NCI-H345 treated with DMSO at 0.1 percent for 48 hours (cell line): Measurements from ENCODE around the gene USF1.

Experiments used
- DNase-seq: peaks from one replicate; lab custom pipeline; 2025; ENCODE audit not compliant: unreplicated experiment; lab: John Stamatoyannopoulos, UW

The USF1 gene

GRCh38 chr1:161045736-161046604, at the start of gene USF1:
Gene USF1 (minus strand): TSS chr1:161045977. CDS start chr1:161043275, 2,702 bp downstream.
- peak; percentile 94 for DNase-seq

GRCh38 chr1:161095230-161095629, 49.5 kb upstream of the USF1 start:
- no peak for DNase-seq

GRCh38 chr1:161094481-161094880, 48.7 kb upstream of the USF1 start:
- DNase-seq: no peak

- no peak for DNase-seq
Observed at GRCh38 chr1:161092621-161093028, 46.8 kb upstream of the USF1 start.

- no peak for DNase-seq
Observed at GRCh38 chr1:161091796-161092507, 46.2 kb upstream of the USF1 start.

GRCh38 chr1:161091093-161091492, 45.3 kb upstream of the USF1 start:
- no peak for DNase-seq

- DNase-seq: no peak
Observed at GRCh38 chr1:161090617-161091016, 44.8 kb upstream of the USF1 start.

GRCh38 chr1:161089938-161090337, 44.2 kb upstream of the USF1 start:
- no peak for DNase-seq

GRCh38 chr1:161089251-161089924, 43.6 kb upstream of the USF1 start, which contains the start of gene NECTIN4:
Gene NECTIN4 (minus strand): TSS chr1:161089558. CDS start chr1:161089296, 262 bp downstream.
- no peak for DNase-seq

GRCh38 chr1:161088587-161089110, 42.9 kb upstream of the USF1 start:
- no peak for DNase-seq

- no peak for DNase-seq
Observed at GRCh38 chr1:161086457-161086856, 40.7 kb upstream of the USF1 start.

- no peak for DNase-seq
Observed at GRCh38 chr1:161085165-161085564, 39.4 kb upstream of the USF1 start.

GRCh38 chr1:161084597-161084988, 38.8 kb upstream of the USF1 start:
- no peak for DNase-seq

- no peak for DNase-seq
Observed at GRCh38 chr1:161083748-161084596, 38.2 kb upstream of the USF1 start.

GRCh38 chr1:161082996-161083747, 37.4 kb upstream of the USF1 start:
- no peak for DNase-seq

GRCh38 chr1:161082483-161082882, 36.7 kb upstream of the USF1 start:
- no peak for DNase-seq

GRCh38 chr1:161081519-161081918, 35.7 kb upstream of the USF1 start:
- DNase-seq: no peak

- DNase-seq: no peak
Observed at GRCh38 chr1:161080441-161081405, 34.9 kb upstream of the USF1 start.
